Fibroblast of pulmonary artery (primary cell): ENCODE results near the gene PRICKLE3.

Experiments used
- DNase-seq: peaks from one replicate; pipeline ENCODE4 v3.0.0-alpha.2; 2010; ENCODE audit warnings: low read depth
- H3K4me3 ChIP-seq: replicated peaks from 2 replicates; pipeline ENCODE4 v1.5.1; 2011; ENCODE audit warnings: low read depth, mild to moderate bottlenecking, control low read depth, low read length, moderate library complexity
- CTCF ChIP-seq: IDR thresholded peaks from 2 replicates; pipeline ENCODE4 v1.5.1; 2011; ENCODE audit warnings: mild to moderate bottlenecking, control low read depth, low read length, inconsistent platforms; ENCODE audit errors: missing control alignments

The PRICKLE3 gene

DNA sequence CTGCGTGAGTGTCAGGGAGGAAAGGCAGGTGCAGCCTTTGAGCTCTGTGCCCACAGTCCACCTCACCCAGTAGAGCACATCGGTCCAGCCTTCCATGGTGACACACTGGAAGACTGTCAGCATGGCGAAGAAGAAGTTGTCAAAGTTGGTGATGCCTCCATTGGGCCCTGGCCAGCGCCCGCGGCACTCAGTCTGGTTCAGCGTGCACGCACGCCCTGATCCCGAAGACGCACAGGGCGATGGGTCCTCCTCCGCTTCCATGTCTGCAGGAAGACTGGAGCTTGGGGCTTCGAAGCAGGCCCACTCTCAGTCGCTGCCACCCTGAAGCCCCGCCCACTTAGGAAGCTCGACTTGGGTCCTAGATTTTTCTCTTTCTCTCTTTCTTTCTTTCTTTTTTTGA lies 42.0 kb upstream of the PRICKLE3 start:
- TF ChIP-seq CTCF, result no peak
- DNase-seq, result no peak
- H3K4me3 ChIP-seq, result no peak overlapping the region

DNA sequence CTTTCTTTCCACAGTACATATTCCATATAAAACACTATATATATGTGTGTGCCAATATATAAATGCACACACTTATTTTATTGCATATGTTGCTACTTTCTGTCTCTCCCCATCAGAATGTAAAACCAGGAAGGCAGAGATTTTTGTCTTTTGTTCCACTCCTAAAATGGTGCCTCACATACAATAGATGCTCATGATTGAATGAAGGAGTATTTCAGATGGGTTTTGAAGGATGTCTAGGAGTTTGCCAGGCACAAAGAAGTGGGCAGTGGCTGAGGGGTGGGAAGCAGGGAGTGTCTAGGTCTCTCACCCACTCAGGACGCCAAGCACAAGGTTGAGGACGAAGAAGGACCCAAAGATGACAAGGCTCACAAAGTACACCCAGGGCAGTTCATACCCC lies 41.6 kb upstream of the PRICKLE3 start:
- TF ChIP-seq CTCF, result no peak
- no peak overlapping the region for H3K4me3 ChIP-seq
- DNase-seq, result no peak

- DNase-seq, result no peak
- no peak overlapping the region for H3K4me3 ChIP-seq
- TF ChIP-seq CTCF, result no peak
These were observed 40.8 kb upstream of the PRICKLE3 start for GRCh38 chrX:49226946-49227345.

- DNase-seq, result no peak
- TF ChIP-seq CTCF, result no peak
- H3K4me3 ChIP-seq, result no peak overlapping the region
These were observed 39.7 kb upstream of the PRICKLE3 start for GRCh38 chrX:49225858-49226257.

DNA sequence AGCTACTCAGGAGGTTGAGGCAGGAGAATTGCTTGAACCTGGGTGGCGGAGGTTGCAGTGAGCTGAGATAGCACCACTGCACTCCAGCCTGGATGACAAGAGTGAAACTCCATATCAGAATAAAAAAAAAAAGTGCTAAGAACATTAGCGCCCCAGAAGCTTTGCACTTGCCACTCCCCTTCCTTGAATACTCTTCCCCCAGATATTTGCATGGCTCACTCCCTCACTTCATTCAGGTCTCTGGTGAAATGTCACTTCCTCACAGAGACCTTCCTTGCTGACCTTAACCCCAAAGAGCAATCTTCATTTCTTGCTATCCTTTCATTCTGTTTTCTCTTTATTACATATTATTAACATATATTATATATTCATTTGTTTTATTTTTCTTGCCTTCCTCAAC lies 35.7 kb upstream of the PRICKLE3 start:
- DNase-seq, result no peak
- no peak for TF ChIP-seq CTCF
- no peak overlapping the region for H3K4me3 ChIP-seq

- DNase-seq, result no peak
- no peak overlapping the region for H3K4me3 ChIP-seq
- no peak for TF ChIP-seq CTCF
These were observed 33.9 kb upstream of the PRICKLE3 start for GRCh38 chrX:49220100-49220499.

GRCh38 chrX:49214996-49215526 lies 28.9 kb upstream of the PRICKLE3 start:
- no peak for DNase-seq
- H3K4me3 ChIP-seq, result no peak overlapping the region
- no peak for TF ChIP-seq CTCF
